Measurements from ENCODE around the gene HIPK2. TPM values are rescaled to one million over a fixed set of nuclear protein-coding genes. Genes with fewer than 3 reads are reported as not detected.

The HIPK2 gene
- polyA plus RNA-seq, 2 of the 4 experiments (the other 2 are of a cell fraction) = 11.3 to 12.1 TPM

DNA sequence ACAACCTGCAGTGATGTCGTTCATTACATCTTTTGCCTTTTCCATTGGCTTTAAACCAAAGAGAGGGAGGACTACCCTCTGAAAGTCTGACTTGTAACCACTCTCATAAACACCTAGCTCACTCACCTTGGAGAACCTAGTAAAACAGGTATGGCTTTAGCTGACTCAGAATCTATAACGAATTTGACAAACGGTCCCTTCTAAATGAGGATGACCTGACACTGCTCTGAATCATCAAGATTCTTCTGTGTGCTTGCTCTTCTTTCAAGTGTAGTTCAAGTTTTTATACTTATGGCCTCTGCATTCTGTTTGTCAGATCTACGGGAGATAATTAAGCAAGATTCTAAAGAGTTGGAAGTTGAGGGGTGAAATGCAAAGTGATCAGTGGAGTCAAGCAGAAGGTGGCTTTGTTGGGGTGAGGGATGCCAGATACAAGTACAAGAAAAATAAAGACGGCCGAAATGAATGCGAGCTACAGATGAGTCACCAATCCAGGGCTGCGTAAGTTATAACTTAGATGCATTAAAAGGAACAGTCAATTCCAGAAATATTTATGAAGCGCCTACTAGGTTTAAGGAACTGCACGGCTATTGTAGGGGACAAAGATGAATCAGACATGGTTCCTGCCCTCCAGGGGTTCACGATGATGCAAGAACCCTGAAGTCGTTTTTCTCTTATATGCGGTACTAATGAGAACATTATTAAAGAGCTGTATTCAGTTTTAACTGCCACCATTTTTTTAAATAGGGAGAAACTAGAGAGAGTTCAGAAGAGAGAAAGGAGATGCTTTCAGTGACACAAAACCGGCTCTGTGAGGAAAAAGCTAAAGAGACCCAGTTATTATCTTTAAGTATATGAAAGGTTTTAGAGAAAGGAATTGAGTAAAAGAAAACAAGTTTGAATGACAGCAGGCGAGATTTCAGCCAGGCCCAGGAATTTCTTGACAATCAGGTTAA is 6.5 kb downstream of the HIPK2 start (continued):
- TF ChIP-seq, protein P1, sequence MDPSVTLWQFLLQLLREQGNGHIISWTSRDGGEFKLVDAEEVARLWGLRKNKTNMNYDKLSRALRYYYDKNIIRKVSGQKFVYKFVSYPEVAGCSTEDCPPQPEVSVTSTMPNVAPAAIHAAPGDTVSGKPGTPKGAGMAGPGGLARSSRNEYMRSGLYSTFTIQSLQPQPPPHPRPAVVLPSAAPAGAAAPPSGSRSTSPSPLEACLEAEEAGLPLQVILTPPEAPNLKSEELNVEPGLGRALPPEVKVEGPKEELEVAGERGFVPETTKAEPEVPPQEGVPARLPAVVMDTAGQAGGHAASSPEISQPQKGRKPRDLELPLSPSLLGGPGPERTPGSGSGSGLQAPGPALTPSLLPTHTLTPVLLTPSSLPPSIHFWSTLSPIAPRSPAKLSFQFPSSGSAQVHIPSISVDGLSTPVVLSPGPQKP (IDR thresholded peaks at IDR 0.05; ENCODE audit: low read depth, low read length) = no peak

DNA sequence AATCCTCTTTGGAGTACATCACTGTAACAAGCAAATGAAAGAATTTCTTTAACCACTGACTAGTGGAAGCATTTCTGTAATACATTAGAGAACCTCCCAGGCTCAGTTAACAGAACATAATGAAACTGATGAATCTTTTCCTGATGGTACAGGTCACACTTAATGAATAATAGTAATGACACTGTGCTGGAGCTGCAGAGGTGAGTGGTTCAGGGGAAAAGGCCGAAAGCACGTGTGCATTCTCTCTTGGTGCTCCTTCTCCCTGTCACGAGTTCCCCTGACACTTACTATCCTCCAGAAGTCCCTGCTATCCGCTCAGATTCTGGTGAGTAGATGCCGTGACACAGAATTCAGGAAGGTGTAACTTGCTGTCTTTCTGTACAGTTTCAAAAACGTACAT is 8.0 kb downstream of the HIPK2 start:
- Histone ChIP-seq H3K27ac (no peak overlapping the region; a peak in 1 of 6 replicates), H3K4me2 (no peak overlapping the region)
- no peak for FAIRE-seq

DNA sequence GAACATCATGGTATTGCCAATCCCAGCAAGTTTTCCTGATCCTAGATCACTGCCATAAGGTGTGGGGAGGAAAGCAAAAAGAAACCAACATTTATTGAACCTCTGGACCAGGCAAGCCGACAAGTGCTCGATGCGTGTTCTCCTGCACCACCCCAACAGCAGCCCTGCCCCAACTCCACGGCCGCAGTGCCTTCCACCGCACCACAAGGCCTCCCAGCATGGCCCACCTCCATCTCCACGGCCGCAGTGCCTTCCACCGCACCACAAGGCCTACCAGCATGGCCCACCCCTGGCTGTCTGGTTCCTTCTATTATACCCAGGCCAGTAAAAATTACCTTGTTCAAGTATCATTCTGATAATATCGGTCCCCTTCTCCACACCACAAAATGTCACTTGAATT is 8.7 kb downstream of the HIPK2 start:
- H3K4me2 ChIP-seq = no peak overlapping the region
- FAIRE-seq = no peak
- ChIA-PET POLR2A (no interaction called here), CTCF (interaction anchor here (5.9 kb wide), 1 partner anchor 122 kb away, joined by 36 read pairs; no protein-coding TSS in a partner anchor)
- peak overlapping the region in 1 of 2 experiments; percentile 4; a peak in 1 of 6 replicates for H3K27ac ChIP-seq
- H3K4me3 ChIP-seq = no peak overlapping the region
- no peaks in the 10 kb centered on the region for H3K9me3 ChIP-seq
- no peak for DNase-seq (ENCODE audit: low read depth in 1 of 2, low spot score in 1 of 2)
- ATAC-seq = no peak
- 94% methylated on average over 10 of the region's 10 CpGs for WGBS (ENCODE audit: missing lambda C conversion rate)
- TF ChIP-seq EP300 (IDR thresholded peaks at IDR 0.05) (no peak), RARB (CRISPR knock-in tag; IDR thresholded peaks at IDR 0.05) (no peak), CHD2 (IDR thresholded peaks at IDR 0.05; ENCODE audit: low read length, partially characterized antibody) (no peak), HOXB13 (CRISPR knock-in tag; IDR thresholded peaks at IDR 0.05; ENCODE audit: low read depth) (no peak)
- TF ChIP-seq, protein P2, sequence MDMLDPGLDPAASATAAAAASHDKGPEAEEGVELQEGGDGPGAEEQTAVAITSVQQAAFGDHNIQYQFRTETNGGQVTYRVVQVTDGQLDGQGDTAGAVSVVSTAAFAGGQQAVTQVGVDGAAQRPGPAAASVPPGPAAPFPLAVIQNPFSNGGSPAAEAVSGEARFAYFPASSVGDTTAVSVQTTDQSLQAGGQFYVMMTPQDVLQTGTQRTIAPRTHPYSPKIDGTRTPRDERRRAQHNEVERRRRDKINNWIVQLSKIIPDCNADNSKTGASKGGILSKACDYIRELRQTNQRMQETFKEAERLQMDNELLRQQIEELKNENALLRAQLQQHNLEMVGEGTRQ (IDR thresholded peaks at IDR 0.05) = no peak
- peaks cover 39% of the 10 kb centered on the region for H3K4me1 ChIP-seq

More for the DNA sequence above, 8.0 kb downstream of the HIPK2 start:
- ATAC-seq (no peak), DNase-seq (ENCODE audit: low read depth in 1 of 2, low spot score in 1 of 2) (no peak)
- CTCF ChIA-PET = interaction anchor here (1.4 to 5.9 kb wide), 3 partner anchors 17 to 233 kb away, joined by 4 to 36 read pairs (median 10); no protein-coding TSS in a partner anchor
- H3K4me1 ChIP-seq = peaks cover 46% of the 10 kb centered on the region
- H3K9me3 ChIP-seq = no peaks in the 10 kb centered on the region
- TF ChIP-seq CHD2 (IDR thresholded peaks at IDR 0.05; ENCODE audit: low read length, partially characterized antibody) (no peak), RCOR1 (IDR thresholded peaks at IDR 0.05; ENCODE audit: low read depth, low read length) (no peak), EP300 (IDR thresholded peaks at IDR 0.05) (no peak), FOXS1 (CRISPR knock-in tag; IDR thresholded peaks at IDR 0.05) (no peak), CEBPB (IDR thresholded peaks at IDR 0.05) (no peak), NR3C1 (IDR thresholded peaks at IDR 0.05) (no peak), NPAS2 (CRISPR knock-in tag; IDR thresholded peaks at IDR 0.05; ENCODE audit: borderline replicate concordance) (no peak), MYC (IDR thresholded peaks at IDR 0.05; ENCODE audit: borderline replicate concordance, low read length) (no peak), MAFK (IDR thresholded peaks at IDR 0.05; ENCODE audit: partially characterized antibody) (no peak), HEYL (CRISPR knock-in tag; IDR thresholded peaks at IDR 0.05) (no peak), HOXA7 (CRISPR knock-in tag; IDR thresholded peaks at IDR 0.05) (no peak), CBX2 (IDR thresholded peaks at IDR 0.05; ENCODE audit: borderline replicate concordance, low read depth) (no peak)
- TF ChIP-seq, protein P3, sequence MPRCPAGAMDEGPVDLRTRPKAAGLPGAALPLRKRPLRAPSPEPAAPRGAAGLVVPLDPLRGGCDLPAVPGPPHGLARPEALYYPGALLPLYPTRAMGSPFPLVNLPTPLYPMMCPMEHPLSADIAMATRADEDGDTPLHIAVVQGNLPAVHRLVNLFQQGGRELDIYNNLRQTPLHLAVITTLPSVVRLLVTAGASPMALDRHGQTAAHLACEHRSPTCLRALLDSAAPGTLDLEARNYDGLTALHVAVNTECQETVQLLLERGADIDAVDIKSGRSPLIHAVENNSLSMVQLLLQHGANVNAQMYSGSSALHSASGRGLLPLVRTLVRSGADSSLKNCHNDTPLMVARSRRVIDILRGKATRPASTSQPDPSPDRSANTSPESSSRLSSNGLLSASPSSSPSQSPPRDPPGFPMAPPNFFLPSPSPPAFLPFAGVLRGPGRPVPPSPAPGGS (IDR thresholded peaks at IDR 0.05) = no peak
- H3K4me3 ChIP-seq = no peak overlapping the region
- POLR2A ChIA-PET = no interaction called here
- WGBS (ENCODE audit: missing lambda C conversion rate) = 88% methylated on average over 6 of the region's 6 CpGs

All from A549 (cell line).